Hippocampal formation (tissue), 2 donors: ENCODE measurements around the gene TMEM176B.
"Not testable (repeated sequence)": the region's sequence is repeated elsewhere in the genome, so short reads cannot be mapped to it uniquely, and the experiment has no call there.

Experiments used
- DNase-seq, 2 donors: peaks; one replicate each; lab custom pipeline; 2025; lab: John Stamatoyannopoulos, UW

The TMEM176B gene

DNA sequence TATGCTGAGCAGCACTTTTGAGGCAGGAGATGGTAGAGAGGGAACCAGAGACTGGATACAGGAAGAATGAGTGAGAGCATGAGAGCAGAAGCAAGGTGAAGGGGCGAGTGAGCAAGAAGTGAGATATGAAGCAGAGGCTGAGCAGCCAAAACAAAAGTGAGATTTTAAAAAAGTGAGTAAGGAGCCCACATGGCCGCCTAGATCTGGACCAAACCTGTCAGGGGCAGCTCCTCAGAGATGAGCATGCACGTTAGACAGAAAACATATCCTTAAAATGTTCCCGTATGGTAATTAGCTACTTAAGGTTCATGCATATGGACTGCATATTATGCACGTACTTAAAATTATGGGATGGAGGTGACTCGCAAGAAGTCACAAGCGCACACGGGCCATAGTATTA, 22.9 kb upstream of the TMEM176B start:
- DNase-seq: no peak

DNA sequence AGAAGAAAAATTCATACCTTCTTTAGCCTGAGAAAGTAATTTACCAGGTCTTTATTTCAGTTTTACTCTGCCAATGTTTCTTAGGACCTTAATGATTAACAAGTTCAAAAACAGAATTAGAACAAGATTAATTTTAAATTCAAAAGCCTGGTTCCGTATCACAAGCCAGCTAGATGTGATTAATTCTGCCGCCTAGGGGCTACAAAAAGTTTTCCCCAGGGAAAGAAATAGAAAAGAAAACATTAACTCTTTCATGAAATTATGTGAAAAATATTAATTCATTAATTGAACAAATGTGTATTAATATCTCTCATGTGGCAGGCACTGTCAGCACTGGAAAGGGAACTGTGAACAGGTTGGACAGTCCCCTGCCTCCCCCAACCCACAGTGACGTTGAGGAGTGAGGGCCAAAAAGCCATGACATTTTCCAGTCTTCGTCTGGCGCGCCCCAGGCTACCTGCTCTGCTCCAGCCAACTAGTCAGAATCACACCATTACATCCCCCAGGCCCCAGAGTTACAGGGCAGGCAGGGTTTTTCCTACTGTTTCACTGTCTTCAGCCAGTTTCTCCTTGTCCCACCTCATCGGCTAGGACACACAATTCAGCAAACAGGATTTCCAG, 20.5 kb upstream of the TMEM176B start:
- no peak for DNase-seq

DNA sequence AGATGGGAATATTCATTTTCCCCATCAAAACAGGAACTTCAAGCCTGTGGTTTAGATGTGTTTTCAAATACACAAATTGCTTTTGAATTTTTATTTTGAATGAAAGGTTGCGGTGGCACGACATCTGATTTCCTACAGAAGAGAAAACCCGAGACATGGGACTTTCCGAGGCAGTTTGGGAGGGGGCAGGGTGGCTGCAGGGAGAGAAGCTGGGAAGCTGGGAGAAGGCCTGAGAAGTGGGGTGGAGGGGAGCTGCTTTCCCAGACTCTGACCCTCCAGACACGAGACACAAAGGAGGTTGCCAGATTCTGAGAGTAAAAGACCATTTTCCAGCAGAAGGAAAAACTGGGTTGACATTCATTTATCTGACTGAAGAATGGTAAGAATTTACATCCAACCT, 20.0 kb upstream of the TMEM176B start:
- no peak for DNase-seq

DNA sequence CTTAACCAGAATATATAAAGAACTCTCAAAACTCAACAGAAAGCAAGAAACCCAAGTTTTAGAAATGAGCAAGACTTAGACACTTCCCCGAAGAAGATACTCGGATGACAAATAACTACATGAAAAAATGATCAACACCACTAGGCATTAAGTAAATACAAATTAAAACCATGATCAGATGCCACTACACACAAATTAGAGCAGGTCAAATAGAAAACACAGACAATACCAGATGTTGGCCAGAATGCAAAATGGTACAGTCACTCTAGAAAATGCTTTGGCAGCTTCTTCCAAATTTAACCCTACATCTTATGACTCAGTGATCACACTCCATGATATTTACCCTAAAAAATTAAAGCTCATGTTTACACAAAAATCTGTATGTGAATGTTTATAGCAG, 18.8 kb upstream of the TMEM176B start:
- DNase-seq: no peak

DNA sequence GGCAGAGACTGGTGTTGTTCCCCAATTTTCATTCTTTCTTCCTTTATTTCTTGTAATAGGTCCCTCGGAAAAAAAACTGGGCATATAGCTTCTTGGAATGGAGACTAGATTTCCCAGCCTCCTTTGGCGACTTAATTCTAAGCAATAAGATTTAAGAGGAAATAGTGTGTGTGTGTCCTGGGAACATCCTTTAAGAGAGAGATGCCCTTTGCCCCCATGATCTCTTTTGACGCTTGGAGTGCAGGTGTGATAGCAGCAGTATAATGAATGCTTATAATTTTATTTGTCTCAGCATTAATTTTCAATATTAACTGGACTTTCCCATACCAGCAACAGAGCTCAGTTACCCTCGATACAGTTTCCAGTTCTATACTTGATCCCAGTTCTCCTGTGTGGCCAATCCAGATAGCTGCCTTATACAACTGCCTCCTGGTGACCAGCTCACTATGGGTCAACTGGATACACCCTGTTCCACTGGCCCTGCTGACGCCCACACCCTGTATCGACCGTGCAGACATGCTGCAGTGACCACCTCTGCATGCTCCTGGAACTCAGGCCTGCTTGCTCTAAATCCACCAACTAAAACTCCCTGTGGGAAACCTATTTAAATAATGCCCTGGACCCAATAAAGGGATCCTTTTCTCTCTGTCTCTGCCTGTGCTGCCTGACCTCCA, 14.3 kb upstream of the TMEM176B start:
- DNase-seq: no peak

DNA sequence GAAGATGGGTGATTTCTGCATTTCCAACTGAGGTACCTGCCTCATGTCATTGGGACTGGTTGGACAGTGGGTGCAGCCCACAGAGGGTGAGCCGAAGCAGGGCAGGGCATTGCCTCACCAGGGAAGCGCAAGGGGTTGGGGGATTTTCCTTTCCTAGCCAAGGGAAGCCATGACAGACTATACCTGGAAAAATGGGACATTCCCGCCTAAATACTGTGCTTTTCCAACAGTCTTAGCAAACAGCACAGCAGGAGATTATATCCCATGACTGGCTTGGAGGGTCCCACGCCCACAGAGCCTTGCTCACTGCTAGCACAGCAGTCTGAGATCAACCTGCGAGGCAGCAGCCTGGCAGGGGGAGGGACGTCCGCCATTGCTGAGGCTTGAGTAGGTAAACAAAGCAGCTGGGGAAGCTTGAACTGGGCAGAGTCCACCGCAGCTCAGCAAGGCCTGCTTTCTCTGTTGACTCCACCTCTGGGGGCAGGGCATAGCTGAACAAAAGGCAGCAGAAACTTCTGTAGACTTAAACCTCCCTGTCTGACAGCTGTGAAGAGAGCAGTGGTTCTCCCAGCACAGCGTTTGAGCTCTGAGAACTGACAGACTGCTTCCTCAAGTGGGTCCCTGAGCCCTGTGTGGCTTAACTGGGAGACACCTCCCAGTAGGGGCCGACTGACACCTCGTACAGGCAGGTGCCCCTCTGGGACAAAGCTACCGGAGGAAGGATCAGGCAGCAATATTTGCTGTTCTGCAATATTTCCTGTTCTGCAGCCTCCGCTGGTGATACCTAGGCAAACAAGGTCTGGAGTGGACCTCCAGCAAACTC, 7.7 kb upstream of the TMEM176B start:
- DNase-seq: not testable (repeated sequence)

DNA sequence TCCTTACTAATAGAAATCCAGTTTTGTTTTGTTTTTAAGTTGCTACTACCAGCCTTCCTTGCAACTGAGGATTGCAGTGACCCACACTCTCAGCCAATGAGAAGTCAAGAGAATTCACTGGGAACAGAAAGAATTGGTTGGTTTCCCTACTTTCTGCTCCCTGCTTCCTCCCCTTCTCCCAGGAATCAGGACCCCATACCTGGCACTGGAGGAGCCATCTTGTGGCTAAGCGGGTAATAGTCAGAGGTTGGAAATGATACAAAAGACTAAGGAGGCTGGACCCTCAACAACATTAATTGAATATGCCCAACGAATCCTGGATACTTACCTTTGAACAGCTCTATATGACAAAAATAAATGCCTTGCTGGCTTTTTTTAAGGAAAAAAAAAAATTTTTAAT, 6.7 kb upstream of the TMEM176B start:
- DNase-seq: no peak

DNA sequence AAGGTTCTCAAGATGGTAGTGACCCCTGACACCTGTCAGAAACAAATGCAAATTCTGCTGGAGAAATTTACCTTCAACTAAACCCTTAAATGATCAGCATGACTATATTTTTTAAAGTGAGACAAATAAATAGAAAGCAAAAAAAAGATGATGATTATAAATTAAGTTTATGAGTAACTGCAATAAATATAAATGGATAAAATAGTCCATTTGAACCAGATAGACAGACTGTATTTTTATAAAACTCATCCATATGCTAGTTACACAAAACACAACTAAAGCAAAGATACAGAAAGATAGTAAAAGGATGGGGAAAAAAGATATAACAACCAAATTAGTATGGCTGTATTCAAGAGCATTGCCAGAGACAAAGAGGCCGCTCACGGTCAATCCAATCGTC, 6.3 kb upstream of the TMEM176B start:
- no peak for DNase-seq

DNA sequence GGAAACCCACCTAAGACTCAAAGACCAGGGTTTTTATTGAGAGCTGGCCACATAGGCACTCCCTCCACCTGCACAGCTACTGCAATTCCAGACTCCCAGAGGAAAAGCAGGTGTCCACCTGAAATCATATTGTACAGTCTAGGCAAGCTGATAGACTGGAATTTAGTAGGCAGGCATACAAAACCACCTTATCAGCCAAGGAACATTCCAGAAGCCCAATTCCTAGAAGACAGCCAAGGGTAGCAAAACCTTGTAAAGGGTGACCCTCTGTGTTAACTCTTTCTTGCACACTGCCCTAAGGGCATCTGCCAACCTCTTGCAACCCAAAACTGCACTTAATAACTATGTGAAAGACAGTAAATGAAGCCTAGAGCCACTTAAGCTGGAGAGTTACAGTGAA, 5.7 kb upstream of the TMEM176B start:
- no peak for DNase-seq

DNA sequence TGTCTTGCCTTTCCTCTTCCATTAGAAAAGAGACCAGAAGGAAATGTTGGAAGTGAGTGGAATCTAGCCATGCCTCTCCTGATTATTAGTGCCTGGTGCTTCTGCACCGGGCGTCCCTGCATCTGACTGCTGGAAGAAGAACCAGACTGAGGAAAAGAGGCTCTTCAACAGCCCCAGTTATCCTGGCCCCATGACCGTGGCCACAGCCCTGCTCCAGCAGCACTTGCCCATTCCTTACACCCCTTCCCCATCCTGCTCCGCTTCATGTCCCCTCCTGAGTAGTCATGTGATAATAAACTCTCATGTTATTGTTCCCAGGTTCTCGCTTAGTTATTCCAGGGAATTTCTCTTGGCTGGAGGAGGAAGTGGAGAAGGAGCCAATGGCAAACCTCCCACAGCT, 4.6 kb upstream of the TMEM176B start:
- DNase-seq: no peak

DNA sequence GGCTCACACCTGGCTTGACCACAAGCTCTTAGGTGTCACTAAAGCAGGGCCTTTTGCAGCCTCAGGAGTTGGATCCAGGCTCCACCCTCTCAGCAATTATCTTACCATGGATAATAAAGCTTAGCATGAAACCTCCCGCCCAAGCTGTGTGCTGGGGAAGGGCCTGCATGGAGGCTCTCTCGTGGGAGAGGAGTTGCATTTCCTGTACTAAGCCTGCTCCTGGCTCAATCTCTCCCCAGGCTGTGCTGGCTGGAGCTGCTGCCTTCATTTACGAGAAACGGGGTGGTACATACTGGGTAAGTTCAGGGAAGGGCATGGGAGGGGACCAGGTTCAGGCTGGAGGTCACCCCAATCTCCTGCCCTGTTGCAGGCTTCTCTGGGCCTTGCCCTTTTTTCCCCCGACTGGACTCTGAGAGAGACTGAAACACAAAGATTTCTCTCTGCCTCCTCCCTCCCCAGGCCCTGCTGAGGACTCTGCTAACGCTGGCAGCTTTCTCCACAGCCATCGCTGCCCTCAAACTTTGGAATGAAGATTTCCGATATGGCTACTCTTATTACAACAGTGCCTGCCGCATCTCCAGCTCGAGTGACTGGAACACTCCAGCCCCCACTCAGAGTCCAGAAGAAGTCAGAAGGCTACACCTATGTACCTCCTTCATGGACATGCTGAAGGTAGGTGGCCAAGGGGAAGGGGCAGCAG, 3.1 kb upstream of the TMEM176B start:
- no peak for DNase-seq

DNA sequence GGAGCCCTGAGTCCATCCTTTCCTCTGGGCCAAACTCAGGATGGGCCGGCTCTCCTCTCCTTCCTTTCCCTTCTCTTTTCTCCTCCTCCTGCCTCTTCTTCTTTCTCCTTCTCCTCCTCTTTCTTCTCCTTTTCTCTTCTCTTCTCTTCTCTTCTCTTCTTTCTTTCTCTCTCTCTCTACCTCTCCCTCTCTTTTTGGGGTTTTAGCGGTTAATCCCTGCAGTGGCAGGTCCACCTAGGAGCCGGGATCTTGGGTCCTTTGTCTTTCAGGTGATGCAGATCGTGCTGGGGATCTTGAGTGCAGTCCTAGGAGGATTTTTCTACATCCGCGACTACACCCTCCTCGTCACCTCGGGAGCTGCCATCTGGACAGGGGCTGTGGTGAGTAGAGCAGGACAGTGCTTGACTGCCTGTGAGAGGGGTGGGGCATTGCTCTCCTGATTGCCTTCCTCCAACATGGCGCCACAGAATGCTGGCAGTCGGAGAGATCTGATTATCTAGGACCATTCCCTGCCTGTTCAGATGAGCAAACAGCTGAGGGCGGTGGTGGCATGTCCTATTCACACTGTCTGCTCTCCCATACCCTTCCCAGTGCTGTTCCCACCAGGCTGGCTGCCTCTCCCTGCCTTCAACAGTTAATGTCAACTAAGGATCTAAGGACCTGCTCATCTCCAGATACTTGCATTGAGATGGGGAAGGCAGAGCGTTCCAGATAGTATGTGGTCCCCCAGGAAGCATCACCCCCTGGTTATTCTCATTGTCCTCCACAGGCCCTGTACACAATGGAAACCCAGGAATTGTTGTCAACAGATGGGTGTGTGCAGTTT, 2.0 kb upstream of the TMEM176B start:
- no peak for DNase-seq

DNA sequence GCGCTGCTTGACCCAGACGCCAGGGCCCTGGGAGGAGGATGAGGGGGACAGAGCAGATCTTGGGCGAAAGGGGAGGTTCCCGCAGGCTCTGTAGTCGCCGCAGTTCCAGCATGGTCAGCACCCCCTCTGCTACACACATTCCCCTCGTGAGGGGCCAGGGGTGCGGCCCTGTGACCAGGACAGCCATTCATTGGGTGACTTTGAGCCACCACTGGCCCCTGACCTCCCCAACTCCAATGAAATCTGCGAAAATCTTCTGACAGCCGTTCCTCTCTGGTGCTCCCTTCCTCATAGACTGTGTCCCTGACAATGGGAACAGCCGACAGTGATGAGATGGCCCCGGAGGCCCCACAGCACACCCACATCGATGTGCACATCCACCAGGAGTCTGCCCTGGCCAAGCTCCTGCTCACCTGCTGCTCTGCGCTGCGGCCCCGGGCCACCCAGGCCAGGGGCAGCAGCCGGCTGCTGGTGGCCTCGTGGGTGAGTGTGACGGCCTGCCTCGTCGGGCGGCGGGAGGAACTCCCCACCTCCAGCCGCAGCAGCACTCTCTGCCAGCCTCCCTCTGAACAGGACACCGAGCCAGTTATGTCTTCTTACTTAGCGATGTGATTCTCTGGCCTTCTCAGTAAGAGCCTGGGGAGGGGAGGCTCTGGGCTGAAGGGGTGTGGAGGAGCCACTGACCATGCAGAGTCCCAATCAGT, 1.2 kb upstream of the TMEM176B start:
- no peak for DNase-seq

DNA sequence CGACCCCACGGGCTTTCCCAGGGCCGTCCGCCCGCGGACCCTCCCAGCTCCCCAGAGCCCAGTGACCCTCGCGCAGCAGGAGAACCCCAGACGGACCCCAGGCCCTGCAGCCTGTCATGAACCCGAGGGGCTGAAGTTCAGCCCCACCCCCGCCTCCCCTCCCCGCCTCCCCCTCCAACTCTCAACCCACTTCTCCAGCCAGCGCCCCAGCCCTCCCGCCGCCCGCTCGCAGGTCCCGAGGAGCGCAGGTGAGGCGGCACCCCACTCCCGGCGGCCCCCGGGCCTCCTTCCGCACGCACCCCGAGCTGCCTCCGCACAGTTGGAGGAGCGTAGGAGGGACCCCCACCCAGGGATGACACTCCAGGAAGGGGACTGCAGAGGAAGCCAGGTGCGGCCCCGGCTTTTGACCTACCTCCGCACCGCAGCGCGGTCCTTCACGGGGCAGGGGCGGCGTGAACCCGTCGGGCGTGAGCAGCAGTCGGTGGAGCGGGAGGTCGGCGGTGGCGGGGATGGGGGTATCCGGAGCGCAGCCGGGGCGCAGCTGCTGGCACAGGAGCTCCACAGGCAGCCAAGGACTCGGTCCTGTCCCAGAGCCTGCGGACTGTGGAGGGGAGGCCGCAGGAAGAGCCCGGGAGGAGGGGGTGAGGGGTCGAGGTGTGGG, 547 bp upstream of the TMEM176B start, which contains the start of gene TMEM176A:
Gene TMEM176A (plus strand): TSS at position 189 of the 661 bp plus-strand sequence. CDS start 782 bp downstream, outside the sequence.
- no peak for DNase-seq

DNA sequence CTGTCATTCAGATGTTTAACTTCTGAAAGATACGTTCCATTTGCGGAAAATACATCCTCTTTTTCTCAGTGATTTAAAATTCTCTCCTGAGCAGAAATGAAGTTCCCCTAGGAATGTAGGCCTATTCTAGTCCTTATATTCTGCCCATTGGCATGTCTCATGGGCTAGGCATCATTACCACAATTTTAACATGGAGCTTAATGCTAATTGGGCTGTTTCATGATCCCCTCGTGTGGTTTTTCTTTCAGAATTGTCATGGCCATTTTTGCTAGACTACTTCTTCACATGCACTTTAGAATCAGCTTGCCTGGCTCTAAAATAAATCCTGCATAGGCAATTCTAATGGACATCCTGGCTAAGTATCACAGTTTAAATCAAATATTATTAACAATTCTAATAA, 1.0 kb downstream of the TMEM176B start:
- no peak for DNase-seq

DNA sequence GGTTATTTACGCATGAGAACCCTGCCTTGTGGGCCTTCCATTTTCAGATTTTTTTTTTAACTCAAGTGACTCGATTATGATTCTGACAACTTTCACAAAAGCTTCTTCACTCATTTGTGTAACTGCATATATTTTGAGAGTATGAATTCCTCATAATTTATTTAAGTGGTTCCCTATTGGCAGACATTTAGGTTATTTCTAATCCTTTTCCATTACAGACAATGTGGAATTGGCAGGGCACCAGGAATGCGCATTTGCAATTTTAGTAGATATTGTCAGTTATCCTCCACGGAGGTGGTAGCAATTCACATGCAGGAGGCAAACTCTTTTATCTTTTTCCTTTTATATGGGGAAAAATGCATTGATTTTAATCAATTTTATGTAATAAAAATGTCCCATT, 2.5 kb downstream of the TMEM176B start:
- DNase-seq: no peak

DNA sequence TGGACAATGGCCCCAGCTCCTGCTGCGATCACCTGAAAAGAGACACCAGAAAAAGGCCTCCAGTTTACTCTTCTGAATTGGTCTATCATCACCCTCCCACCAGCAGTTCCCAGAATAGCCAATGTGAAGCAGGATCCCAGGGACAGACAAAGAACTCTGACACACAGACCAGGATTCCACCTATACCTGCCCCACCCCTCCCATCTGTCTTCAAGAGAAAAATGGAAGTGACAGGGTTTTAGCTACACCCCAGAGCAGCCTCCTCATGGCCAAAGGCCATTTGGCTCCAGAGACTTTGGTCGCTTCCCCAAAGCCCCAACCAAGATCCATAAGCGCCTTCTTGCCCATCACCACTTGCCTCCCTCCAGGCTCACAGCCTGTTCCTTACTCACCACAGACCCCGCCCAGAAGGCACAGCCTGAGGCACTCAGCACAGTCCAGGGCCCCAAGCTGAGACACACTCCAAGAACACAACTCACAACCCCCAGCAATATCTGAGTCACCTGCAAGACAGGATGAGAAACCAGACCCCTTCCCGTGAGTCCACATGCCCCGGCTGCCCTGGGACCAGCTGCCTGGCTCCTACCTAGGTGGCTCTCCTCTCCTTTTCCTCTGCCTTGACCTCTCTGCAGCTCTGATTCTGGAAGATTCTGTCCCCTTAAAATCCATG, 6.5 kb downstream of the TMEM176B start:
- no peak for DNase-seq

DNA sequence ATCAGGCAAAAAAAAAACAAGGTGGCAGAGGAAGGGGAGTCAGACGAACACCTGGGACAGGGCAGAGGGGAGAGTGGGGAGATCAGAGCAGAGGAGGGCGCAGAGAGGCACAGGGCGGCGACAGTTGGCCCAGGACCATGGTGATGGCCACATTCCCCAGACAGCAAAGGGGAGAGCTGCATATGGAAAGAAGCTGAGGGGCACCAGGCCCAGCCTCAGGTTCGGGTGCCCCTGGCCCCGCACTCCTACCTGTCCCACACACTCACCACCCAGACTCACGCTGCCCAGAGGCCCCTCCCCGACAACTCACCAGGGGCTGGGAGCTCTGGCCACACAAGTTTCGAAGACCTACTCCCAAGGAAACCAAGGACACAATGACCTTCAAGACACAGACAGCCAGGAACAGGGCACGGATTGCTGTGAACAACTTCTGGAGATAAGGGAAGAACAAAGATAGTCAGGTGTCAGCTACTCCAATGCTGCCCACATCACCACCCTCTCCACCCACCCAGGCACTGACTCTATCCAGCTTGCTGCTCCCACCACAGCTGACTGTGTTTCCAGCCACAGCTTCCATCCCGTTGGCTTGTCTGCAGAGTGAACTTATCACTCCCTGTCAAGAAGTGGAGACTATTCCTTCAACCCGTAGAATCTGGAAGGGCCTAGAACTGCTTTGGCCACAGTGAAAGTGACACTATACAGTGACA, 8.3 kb downstream of the TMEM176B start:
- no peak for DNase-seq

DNA sequence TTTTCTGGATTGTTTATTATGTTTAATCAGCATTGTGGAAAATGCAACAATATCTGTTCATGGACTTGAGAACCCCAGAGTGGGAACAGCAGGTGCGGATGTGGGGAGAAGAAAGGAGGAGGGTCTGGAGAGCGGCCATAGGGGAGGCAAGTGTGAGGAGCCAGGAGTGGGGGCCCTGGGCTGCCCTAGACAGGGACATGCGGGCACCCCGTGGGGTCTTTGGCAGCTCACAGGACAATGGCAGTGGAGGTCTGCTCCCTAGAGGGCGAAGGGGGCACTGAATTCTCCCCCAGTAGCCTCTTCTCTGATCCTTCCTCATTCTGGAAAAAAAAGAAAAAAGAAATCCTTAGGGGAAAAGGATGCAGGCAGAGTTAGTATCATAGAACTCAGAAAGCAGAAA, 8.9 kb downstream of the TMEM176B start:
- DNase-seq: no peak
